ENCODE results near the gene HLA-DRB1.
"Not testable (repeated sequence)": the region's sequence is repeated elsewhere in the genome, so short reads cannot be mapped to it uniquely, and the experiment has no call there.

HLA-DRB1 gene

GRCh38 chr6:32589596-32590449, at the start of gene HLA-DRB1:
TSS of gene HLA-DRB1 (minus strand) at chr6:32589848. CDS start at chr6:32589742, 106 bp downstream.
- no peak for DNase-seq

GRCh38 chr6:32638532-32639219, 49.0 kb upstream of the HLA-DRB1 start:
- no peak for DNase-seq

- no peak for DNase-seq
These were observed 48.2 kb upstream of the HLA-DRB1 start for GRCh38 chr6:32637883-32638282.

GRCh38 chr6:32637219-32637880, 47.7 kb upstream of the HLA-DRB1 start, which contains the start of gene HLA-DQA1:
TSS of gene HLA-DQA1 (plus strand) at chr6:32637406. CDS start at chr6:32637459, 53 bp downstream.
- no peak for DNase-seq

- DNase-seq = no peak
These were observed 46.0 kb upstream of the HLA-DRB1 start for GRCh38 chr6:32635526-32636123.

GRCh38 chr6:32629793-32630192, 40.1 kb upstream of the HLA-DRB1 start:
- DNase-seq = not testable (repeated sequence)

- no peak for DNase-seq
These were observed 38.2 kb upstream of the HLA-DRB1 start for GRCh38 chr6:32627831-32628230.

GRCh38 chr6:32627249-32627648, 37.6 kb upstream of the HLA-DRB1 start:
- no peak for DNase-seq

GRCh38 chr6:32625137-32625536, 35.5 kb upstream of the HLA-DRB1 start:
- no peak for DNase-seq

GRCh38 chr6:32624565-32624964, 34.9 kb upstream of the HLA-DRB1 start:
- DNase-seq = no peak

GRCh38 chr6:32623693-32624092, 34.0 kb upstream of the HLA-DRB1 start:
- DNase-seq = no peak

GRCh38 chr6:32622545-32623401, 33.1 kb upstream of the HLA-DRB1 start:
- no peak for DNase-seq

- no peak for DNase-seq
These were observed 31.7 kb upstream of the HLA-DRB1 start for GRCh38 chr6:32621372-32621771.

GRCh38 chr6:32617751-32618150, 28.1 kb upstream of the HLA-DRB1 start:
- DNase-seq = no peak

GRCh38 chr6:32615885-32616532, 26.4 kb upstream of the HLA-DRB1 start:
- DNase-seq = no peak

GRCh38 chr6:32614366-32615081, 24.9 kb upstream of the HLA-DRB1 start:
- DNase-seq = no peak

- DNase-seq = no peak
These were observed 23.8 kb upstream of the HLA-DRB1 start for GRCh38 chr6:32613475-32613874.

- DNase-seq = no peak
These were observed 21.1 kb upstream of the HLA-DRB1 start for GRCh38 chr6:32610682-32611296.

GRCh38 chr6:32609731-32610640, 20.3 kb upstream of the HLA-DRB1 start:
- DNase-seq = peak; percentile 1

Measured in NCI-H1092 treated with DMSO at 0.1 percent for 48 hours (cell line).